Caco-2 (cell line): ENCODE results near the gene FAM181B. TPM values are rescaled to one million over a fixed set of nuclear protein-coding genes. Genes with fewer than 3 reads are reported as not detected.
"Not testable (repeated sequence)": the region's sequence is repeated elsewhere in the genome, so short reads cannot be mapped to it uniquely, and the experiment has no call there.

ENCODE experiments used
- BruUV-seq: library from RNA; stranded (reverse); fragments of 400-500 nt; replicated peaks from 2 replicates; lab custom pipeline; 2021; lab: Mats Ljungman, UMichigan
- CTCF ChIA-PET: fragments of 300-600 bp; sonication (Branson Sonifier 250); formaldehyde crosslinking; loops from one replicate; lab custom pipeline; 2022; ENCODE audit warnings: antibody characterized with exemption; lab: Charles Lee
- POLR2A ChIA-PET: fragments of 300-600 bp; sonication (Branson Sonifier 250); formaldehyde crosslinking; loops from one replicate; lab custom pipeline; 2022; ENCODE audit warnings: antibody characterized with exemption; lab: Charles Lee
- DNase-seq, 2 experiments: peaks; one replicate each; pipeline versions ENCODE4 v3.0.0 to v3.0.0-alpha.2; 2020 to 2022
- H3K27me3 ChIP-seq: replicated peaks from 2 replicates; pipeline ENCODE4 v1.6.0; 2011; ENCODE audit warnings: low read length; ENCODE audit not compliant: control insufficient read depth, insufficient read depth
- H3K36me3 ChIP-seq: 2 replicates; pipeline ENCODE4 v1.5.1; 2011; ENCODE audit warnings: low read length; ENCODE audit not compliant: control insufficient read depth, insufficient read depth
- H3K4me1 ChIP-seq: fragments of 250-450 bp; sonication (Bioruptor Pico); 2 replicates; pipeline ENCODE4 v1.5.1; 2020; ENCODE audit warnings: mild to moderate bottlenecking
- H3K4me3 ChIP-seq: 2 replicates; pipeline ENCODE4 v1.5.1; 2011; ENCODE audit warnings: low read depth, mild to moderate bottlenecking, control low read depth, low read length
- H3K9me3 ChIP-seq: fragments of 250-450 bp; sonication (Bioruptor Pico); 2 replicates; pipeline ENCODE4 v1.5.1; 2020; ENCODE audit warnings: mild to moderate bottlenecking, moderate library complexity
- H3K27ac Mint-ChIP-seq: one replicate; pipeline ENCODE4 v1.8.0; 2022; ENCODE audit warnings: mixed read lengths; ENCODE audit not compliant: unreplicated experiment
- H3K27me3 Mint-ChIP-seq: one replicate; pipeline ENCODE4 v1.8.0; 2022; ENCODE audit warnings: mixed read lengths; ENCODE audit not compliant: insufficient read depth, unreplicated experiment
- H3K36me3 Mint-ChIP-seq: one replicate; pipeline ENCODE4 v1.8.0; 2022; ENCODE audit warnings: mild to moderate bottlenecking, mixed read lengths; ENCODE audit not compliant: insufficient read depth, unreplicated experiment
- H3K4me1 Mint-ChIP-seq: one replicate; pipeline ENCODE4 v1.8.0; 2022; ENCODE audit warnings: low read depth, mixed read lengths; ENCODE audit not compliant: unreplicated experiment
- H3K4me3 Mint-ChIP-seq: one replicate; pipeline ENCODE4 v1.8.0; 2022; ENCODE audit warnings: mild to moderate bottlenecking, moderate library complexity, mixed read lengths; ENCODE audit not compliant: unreplicated experiment
- H3K9me3 Mint-ChIP-seq: one replicate; pipeline ENCODE4 v1.8.0; 2022; ENCODE audit warnings: mixed read lengths; ENCODE audit not compliant: unreplicated experiment
- intact Hi-C: fragments of 100-400 bp; cut with micrococcal nuclease; formaldehyde crosslinking; loops from one replicate; pipeline ENCODE4 v1.10.0; 2022; ENCODE audit not compliant: unreplicated experiment
- total RNA-seq: library from RNA; stranded (reverse); gene quantifications from 2 replicates; pipeline ENCODE4 v1.2.3, GENCODE V29; 2022
- TF ChIP-seq, protein P1 (sequence below), 2 experiments: fragments of 200-600 bp in 1 of 2; IDR thresholded peaks; 1 replicate in 1 of 2; 2 replicates in 1 of 2; pipeline versions ENCODE4 v1.5.1 to v1.8.0; 2011 to 2022; ENCODE audit warnings: antibody characterized with exemption in 1 of 2, control low read depth in 1 of 2, inconsistent platforms in 1 of 2, low read depth in 1 of 2, low read length in 1 of 2, mild to moderate bottlenecking in 1 of 2, moderate library complexity in 1 of 2; ENCODE audit not compliant: insufficient read depth in 1 of 2, severe bottlenecking in 1 of 2, unreplicated experiment in 1 of 2

The FAM181B gene
- total RNA-seq, 1 experiment from 2014 or later, result not detected

- H3K4me1 ChIP-seq, result no peaks in the 10 kb centered on the region
- peaks cover 12% of the 10 kb centered on the region for H3K27me3 Mint-ChIP-seq
- ChIA-PET CTCF (interaction anchor here (0.9 kb wide), 1 partner anchor 13 kb away, joined by 4 read pairs; no protein-coding TSS in a partner anchor), POLR2A (no interaction called here)
- no TSS peak for BruUV-seq
- no peak overlapping the region for H3K4me3 Mint-ChIP-seq
- H3K36me3 ChIP-seq, result no peaks in the 10 kb centered on the region
- no peak for DNase-seq
- TF ChIP-seq, protein P1, sequence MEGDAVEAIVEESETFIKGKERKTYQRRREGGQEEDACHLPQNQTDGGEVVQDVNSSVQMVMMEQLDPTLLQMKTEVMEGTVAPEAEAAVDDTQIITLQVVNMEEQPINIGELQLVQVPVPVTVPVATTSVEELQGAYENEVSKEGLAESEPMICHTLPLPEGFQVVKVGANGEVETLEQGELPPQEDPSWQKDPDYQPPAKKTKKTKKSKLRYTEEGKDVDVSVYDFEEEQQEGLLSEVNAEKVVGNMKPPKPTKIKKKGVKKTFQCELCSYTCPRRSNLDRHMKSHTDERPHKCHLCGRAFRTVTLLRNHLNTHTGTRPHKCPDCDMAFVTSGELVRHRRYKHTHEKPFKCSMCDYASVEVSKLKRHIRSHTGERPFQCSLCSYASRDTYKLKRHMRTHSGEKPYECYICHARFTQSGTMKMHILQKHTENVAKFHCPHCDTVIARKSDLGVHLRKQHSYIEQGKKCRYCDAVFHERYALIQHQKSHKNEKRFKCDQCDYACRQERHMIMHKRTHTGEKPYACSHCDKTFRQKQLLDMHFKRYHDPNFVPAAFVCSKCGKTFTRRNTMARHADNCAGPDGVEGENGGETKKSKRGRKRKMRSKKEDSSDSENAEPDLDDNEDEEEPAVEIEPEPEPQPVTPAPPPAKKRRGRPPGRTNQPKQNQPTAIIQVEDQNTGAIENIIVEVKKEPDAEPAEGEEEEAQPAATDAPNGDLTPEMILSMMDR (IDR thresholded peaks at IDR 0.05; ENCODE audit: insufficient read depth in 1 of 2, low read depth in 1 of 2, low read length in 1 of 2, severe bottlenecking in 1 of 2, unreplicated experiment in 1 of 2), result no peak
- no peak overlapping the region for H3K4me3 ChIP-seq
- intact Hi-C loops, result loop anchor here (5.0 kb wide), 1 partner anchor 466 kb away; no protein-coding TSS in a partner anchor
- H3K27ac Mint-ChIP-seq, result no peak overlapping the region
- H3K36me3 Mint-ChIP-seq, result no peaks in the 10 kb centered on the region
- H3K9me3 ChIP-seq, result no peaks in the 10 kb centered on the region
- H3K27me3 ChIP-seq, result no peaks in the 10 kb centered on the region; the same call in 1 of the 2 replicates
- H3K4me1 Mint-ChIP-seq, result peaks cover 4% of the 10 kb centered on the region
- no peaks in the 10 kb centered on the region for H3K9me3 Mint-ChIP-seq
Measured at GRCh38 chr11:82698576-82699352, 34.9 kb downstream of the FAM181B start.

- H3K4me3 Mint-ChIP-seq, result no peak overlapping the region
- no peaks in the 10 kb centered on the region for H3K36me3 Mint-ChIP-seq
- intact Hi-C loops, result no loop called here
- Histone ChIP-seq H3K27me3 (no peaks in the 10 kb centered on the region), H3K4me3 (no peak overlapping the region), H3K9me3 (no peaks in the 10 kb centered on the region), H3K4me1 (no peaks in the 10 kb centered on the region), H3K36me3 (no peaks in the 10 kb centered on the region)
- BruUV-seq, result no TSS peak
- DNase-seq, result no peak
- H3K27me3 Mint-ChIP-seq, result peaks cover 19% of the 10 kb centered on the region
- H3K9me3 Mint-ChIP-seq, result no peaks in the 10 kb centered on the region
- H3K27ac Mint-ChIP-seq, result no peak overlapping the region
- TF ChIP-seq, protein P1 (IDR thresholded peaks at IDR 0.05; ENCODE audit: insufficient read depth in 1 of 2, low read depth in 1 of 2, low read length in 1 of 2, severe bottlenecking in 1 of 2, unreplicated experiment in 1 of 2), result no peak
- POLR2A ChIA-PET, result no interaction called here
- CTCF ChIA-PET, result no interaction called here
- H3K4me1 Mint-ChIP-seq, result peaks cover 4% of the 10 kb centered on the region
Measured at GRCh38 chr11:82692981-82693380, 40.7 kb downstream of the FAM181B start.

DNA sequence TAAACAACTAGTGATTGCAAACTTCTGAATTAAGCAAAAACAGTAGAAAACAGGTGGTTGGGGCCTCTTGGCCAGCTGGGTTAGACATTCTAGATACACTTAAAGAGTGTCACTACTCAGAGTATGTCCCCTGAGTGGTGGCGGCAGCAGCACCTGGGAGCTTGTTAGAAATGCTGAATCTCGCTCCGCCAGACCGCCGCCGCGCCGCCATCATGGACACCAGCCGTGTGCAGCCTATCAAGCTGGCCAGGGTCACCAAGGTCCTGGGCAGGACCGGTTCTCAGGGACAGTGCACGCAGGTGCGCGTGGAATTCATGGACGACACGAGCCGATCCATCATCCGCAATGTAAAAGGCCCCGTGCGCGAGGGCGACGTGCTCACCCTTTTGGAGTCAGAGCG is 44.3 kb downstream of the FAM181B start:
- H3K4me3 Mint-ChIP-seq, H3K4me1 Mint-ChIP-seq, H3K36me3 ChIP-seq, POLR2A ChIA-PET, H3K9me3 Mint-ChIP-seq, H3K36me3 Mint-ChIP-seq, H3K27ac Mint-ChIP-seq, BruUV-seq, DNase-seq, H3K27me3 ChIP-seq, H3K4me1 ChIP-seq, H3K9me3 ChIP-seq, intact Hi-C loops, H3K4me3 ChIP-seq, CTCF ChIA-PET: not testable (repeated sequence)
- peaks cover 18% of the 10 kb centered on the region for H3K27me3 Mint-ChIP-seq
